Germinal center (tissue), 1 donor: ENCODE data around the gene TOM1L2.

ENCODE experiments used
- DNase-seq: peaks from one replicate; pipeline ENCODE4 v3.0.0; 2012; ENCODE audit warnings: mixed read lengths, low spot score

TOM1L2 gene

DNA sequence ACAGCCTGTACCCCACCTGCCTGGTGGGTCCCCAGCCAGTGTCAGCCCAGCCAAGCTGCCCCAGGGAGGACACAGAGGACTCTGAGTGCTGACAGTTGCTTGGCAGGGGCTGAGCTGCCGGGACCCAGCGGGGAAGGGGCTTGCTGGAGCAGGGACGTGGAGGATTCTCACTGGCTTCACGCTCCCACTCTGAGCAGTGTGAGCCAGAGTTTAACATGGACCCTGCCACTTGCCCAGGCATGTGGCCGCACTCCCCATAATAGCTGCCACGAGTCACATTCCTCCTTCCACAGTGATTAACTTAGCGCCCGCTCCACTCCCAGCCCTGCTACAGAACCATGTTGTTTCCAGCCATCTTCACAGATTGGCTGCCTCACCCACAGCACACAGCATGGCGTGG is 166.6 kb downstream of the TOM1L2 start:
- no peak for DNase-seq

DNA sequence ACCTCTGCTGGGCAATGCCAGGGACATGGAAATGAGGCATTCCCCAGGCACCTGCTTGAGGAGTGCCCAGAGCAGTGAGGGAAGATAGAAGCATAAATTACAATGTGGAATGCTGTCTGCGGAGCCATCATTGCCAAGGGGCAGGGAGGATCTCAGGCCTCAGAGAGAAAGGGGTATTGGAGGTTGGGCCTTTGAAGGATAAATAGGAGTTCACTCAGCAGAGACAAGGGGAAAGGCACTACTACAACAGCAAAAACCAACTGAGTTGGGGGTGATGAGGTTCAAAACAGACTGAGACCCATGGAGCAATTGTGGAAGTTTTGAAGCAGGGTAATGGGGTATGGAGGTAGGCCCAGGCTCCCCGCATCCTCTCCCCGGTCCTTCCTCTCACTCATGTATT is 168.2 kb downstream of the TOM1L2 start:
- DNase-seq, result no peak

DNA sequence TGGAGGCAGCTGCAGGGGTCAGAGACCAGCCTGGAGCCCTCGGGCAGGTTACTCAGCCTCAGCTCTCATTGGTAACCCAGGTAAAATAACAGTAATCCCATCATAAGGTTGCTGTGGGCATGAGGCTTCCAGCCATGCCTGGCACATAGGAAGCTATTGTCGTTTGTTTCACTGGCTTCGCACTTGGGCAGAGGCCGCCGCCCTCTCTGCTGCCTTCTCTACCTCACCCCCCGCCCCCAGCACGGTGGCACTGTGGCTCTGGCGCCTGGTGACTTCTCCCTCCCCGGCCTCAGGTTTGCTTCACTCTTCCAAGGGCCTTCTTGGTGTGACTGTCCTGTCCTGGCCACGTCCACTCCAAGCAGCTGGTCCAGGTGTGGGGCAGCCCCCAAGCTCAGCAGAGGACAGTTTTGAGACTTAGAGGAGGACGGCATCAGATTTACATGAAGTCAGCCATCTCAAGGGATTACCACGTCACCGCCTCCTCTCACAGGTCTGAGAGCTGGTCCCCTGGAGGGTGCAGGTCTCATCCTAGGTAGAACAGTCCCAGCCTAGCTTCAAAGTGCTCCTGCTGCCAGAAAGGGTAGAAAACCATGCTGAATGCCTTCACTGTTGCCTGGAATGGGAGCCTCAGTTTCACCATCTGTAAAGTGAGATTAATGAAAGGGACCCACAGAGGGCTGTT is 170.3 kb downstream of the TOM1L2 start:
- no peak for DNase-seq

DNA sequence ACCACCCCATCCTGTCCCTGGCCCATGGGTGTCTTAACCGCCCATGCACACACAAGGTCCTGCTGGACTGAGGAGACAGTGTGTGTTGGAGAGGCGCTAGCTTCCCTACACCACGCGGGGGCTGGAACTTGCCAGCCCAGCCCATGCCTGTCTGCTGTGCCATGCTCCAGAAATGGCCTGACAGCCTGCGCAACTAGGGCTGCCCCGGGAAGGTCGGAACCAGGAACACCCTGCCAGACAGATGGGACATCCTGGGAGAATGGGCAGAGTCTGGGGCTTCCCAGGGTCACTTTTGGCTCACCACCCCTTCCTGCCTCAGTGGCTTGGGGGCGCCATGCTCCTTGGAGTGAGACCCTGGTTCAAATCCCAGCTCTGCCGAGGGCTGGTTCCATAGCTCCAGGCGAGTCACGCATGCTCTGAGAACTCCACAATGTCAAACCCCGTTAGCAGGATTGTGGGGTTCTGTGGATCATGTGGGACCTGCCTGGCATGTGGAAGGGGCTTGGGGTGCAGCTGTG is 171.6 kb downstream of the TOM1L2 start:
- DNase-seq, result no peak

DNA sequence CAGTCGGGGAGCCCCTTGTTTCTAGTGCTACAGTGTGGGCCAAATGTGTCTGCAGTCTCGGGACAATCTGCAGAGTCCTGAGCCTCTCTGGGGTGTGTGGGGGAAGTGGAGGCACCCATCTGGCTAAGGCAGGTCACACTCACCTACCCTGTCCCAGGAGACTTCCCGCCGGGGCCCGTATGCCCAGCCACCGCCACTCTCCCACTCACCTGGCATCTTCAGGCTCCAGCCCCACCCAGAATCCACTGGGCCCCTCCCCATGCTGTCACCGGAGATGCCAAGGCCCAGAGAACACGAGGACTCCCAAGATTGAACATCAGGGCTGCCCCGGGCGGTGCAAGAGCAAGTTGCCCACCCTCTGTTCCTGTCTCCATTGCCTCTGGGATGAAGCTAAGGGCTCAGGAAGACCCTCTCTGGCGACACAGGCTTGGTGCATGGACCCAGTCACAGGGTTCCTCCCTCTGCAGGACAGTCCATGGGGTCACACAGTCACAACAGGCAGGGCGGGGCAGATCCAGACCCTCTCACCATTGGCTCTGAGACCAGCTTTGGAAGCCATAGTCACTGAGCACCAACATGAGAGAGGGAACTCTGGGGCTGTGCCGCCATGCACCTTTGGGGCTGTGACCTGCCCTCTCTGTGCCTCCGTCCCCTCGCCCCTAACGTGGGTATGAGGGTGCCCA is 173.5 kb downstream of the TOM1L2 start:
- no peak for DNase-seq

DNA sequence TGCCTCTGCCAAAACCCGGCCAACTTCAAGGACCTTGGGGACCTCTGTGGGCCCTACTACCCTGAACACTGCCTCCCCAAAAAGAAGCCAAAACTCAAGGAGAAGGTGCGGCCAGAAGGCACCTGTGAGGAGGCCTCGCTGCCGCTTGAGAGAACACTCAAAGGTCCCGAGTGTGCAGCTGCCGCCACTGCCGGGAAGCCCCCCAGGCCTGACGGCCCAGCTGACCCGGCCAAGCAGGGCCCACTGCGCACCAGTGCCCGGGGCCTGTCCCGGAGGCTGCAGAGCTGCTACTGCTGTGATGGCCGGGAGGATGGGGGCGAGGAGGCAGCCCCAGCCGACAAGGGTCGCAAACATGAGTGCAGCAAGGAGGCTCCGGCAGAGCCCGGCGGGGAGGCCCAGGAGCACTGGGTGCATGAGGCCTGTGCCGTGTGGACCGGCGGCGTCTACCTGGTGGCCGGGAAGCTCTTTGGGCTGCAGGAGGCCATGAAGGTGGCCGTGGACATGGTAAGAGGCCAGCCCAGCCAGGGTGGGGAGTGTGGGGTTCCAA is 174.1 kb downstream of the TOM1L2 start:
- no peak for DNase-seq

DNA sequence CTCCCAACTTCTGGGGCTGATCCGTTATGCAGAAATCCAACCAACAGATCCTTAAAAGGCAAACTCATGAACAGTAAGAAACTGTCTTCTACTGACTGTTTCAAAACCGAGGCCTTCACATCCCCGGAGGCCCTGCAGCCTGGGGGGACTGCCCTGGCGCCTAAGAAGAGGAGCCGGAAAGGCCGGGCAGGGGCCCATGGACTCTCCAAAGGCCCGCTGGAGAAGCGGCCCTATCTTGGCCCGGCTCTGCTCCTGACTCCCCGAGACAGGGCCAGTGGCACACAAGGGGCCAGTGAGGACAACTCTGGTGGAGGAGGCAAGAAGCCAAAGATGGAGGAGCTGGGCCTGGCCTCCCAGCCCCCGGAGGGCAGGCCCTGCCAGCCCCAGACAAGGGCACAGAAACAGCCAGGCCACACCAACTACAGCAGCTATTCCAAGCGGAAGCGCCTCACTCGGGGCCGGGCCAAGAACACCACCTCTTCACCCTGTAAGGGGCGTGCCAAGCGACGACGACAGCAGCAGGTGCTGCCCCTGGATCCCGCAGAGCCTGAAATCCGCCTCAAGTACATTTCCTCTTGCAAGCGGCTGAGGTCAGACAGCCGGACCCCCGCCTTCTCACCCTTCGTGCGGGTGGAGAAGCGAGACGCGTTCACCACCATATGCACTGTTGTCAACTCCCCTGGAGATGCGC is 174.9 kb downstream of the TOM1L2 start:
- no peak for DNase-seq

DNA sequence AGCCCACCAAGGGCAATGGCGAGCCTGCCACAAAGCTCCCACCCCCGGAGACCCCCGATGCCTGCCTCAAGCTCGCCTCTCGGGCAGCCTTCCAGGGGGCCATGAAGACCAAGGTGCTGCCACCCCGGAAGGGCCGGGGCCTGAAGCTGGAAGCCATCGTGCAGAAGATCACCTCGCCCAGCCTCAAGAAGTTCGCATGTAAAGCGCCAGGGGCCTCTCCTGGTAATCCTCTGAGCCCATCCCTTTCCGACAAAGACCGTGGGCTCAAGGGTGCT is 175.5 kb downstream of the TOM1L2 start:
- no peak for DNase-seq

DNA sequence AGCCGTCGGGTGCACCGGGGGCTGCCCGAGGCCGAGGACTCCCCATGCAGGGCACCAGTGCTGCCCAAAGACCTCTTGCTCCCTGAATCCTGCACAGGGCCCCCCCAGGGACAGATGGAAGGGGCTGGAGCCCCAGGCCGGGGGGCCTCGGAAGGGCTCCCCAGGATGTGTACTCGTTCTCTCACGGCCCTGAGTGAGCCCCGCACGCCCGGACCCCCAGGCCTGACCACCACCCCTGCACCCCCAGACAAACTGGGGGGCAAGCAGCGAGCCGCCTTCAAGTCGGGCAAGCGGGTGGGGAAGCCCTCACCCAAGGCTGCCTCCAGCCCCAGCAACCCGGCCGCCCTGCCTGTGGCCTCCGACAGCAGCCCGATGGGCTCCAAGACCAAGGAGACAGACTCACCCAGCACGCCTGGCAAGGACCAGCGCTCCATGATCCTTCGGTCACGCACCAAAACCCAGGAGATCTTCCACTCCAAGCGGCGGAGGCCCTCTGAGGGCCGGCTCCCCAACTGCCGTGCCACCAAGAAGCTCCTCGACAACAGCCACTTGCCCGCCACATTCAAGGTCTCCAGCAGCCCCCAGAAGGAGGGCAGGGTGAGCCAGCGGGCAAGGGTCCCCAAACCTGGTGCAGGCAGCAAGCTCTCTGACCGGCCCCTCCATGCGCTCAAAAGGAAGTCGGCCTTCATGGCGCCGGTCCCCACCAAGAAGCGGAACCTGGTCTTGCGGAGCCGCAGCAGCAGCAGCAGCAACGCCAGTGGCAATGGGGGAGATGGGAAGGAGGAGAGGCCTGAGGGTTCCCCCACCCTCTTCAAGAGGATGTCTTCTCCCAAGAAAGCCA is 176.0 kb downstream of the TOM1L2 start:
- no peak for DNase-seq

DNA sequence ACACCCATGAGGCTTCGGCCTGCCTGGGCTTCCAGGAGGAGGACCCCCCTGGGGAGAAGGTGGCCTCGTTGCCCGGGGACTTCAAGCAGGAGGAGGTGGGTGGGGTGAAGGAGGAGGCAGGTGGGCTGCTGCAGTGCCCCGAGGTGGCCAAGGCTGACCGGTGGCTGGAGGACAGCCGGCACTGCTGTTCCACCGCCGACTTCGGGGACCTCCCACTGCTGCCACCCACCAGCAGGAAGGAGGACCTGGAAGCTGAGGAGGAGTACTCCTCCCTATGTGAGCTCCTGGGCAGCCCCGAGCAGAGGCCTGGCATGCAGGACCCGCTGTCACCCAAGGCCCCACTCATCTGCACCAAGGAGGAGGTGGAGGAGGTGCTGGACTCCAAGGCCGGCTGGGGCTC is 176.9 kb downstream of the TOM1L2 start:
- no peak for DNase-seq

DNA sequence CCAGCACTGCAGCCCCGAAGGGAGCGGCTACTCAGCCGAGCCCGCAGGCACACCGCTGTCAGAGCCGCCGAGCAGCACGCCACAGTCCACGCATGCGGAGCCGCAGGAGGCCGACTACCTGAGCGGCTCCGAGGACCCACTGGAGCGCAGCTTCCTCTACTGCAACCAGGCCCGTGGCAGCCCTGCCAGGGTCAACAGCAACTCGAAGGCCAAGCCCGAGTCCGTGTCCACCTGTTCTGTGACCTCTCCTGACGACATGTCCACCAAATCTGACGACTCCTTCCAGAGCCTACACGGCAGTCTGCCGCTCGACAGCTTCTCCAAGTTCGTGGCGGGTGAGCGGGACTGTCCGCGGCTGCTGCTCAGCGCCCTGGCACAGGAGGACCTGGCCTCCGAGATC is 177.8 kb downstream of the TOM1L2 start:
- DNase-seq, result no peak
